Esophagus muscularis mucosa (tissue), 4 donors: Measurements from ENCODE around the gene PELI2. TPM values are rescaled to one million over a fixed set of nuclear protein-coding genes. Genes with fewer than 3 reads are reported as not detected.

Experiments
- DNase-seq: peaks from one replicate; pipeline ENCODE4 v3.0.0-alpha.2; 2017; ENCODE audit errors: extremely low spot score
- H3K27ac ChIP-seq, 4 donors: fragments of 200-600 bp; sonication (generic); replicated peaks in 1 of 4; 1 replicate in 3 of 4; 2 replicates in 1 of 4; pipeline ENCODE4 v1.5.1; 2016 to 2019; ENCODE audit warnings: mild to moderate bottlenecking in 1 of 4
- H3K27me3 ChIP-seq, 4 donors: fragments of 200-600 bp; sonication (generic); one replicate each; pipeline versions ENCODE4 v1.5.1 to v1.6.0; 2016 to 2019
- H3K36me3 ChIP-seq, 4 donors: fragments of 200-600 bp; sonication (generic); one replicate each; pipeline ENCODE4 v1.5.1; 2016 to 2019
- H3K4me1 ChIP-seq, 4 donors: fragments of 200-600 bp; sonication (generic); one replicate each; pipeline ENCODE4 v1.5.1; 2016 to 2019
- H3K4me3 ChIP-seq, 4 donors: fragments of 200-600 bp; sonication (generic); 1 replicate in 2 of 4; 2 replicates in 2 of 4; pipeline ENCODE4 v1.5.1; 2016 to 2019; ENCODE audit warnings: mild to moderate bottlenecking in 4 of 4, moderate library complexity in 1 of 4
- H3K9me3 ChIP-seq, 4 donors: fragments of 200-600 bp; sonication (generic); 1 replicate in 3 of 4; 2 replicates in 1 of 4; pipeline ENCODE4 v1.5.1; 2016 to 2019
- EP300 ChIP-seq: sonication (generic); formaldehyde crosslinking; IDR thresholded peaks from one replicate; pipeline ENCODE4 v1.6.1; 2017; ENCODE audit warnings: antibody characterized with exemption
- POLR2A ChIP-seq: fragments of 450-650 bp; IDR thresholded peaks from one replicate; pipeline ENCODE4 v1.6.1; 2017; ENCODE audit warnings: antibody characterized with exemption, moderate library complexity, mild to moderate bottlenecking, low read depth
- POLR2AphosphoS5 ChIP-seq, 2 donors: sonication (generic); formaldehyde crosslinking; IDR thresholded peaks; one replicate each; pipeline ENCODE4 v1.6.1; 2017; ENCODE audit warnings: antibody characterized with exemption in 2 of 2
- WGBS: methylation state at CpG from one replicate; pipeline ENCODE4 v1.1.5; 2018; 5-methylcytosine and 5-hydroxymethylcytosine counted together
- intact Hi-C: fragments of 100-400 bp; cut with DNase I; formaldehyde crosslinking; loops from one replicate; pipeline ENCODE4 v1.15.1; 2023
- total RNA-seq, 4 donors: library from RNA; depleted of rRNA; stranded (reverse); fragments of >200 nt; gene quantifications; one replicate each; pipeline versions ENCODE4 v1.1.0 to v1.2.1, GENCODE V29; 2016
- TF ChIP-seq, protein P1 (sequence below), 3 experiments: fragments of 200-600 bp in 2 of 3; fragments of 450-650 bp in 1 of 3; sonication (generic) in 2 of 3; IDR thresholded peaks; one replicate each; pipeline ENCODE4 v1.5.1; 2017 to 2019; ENCODE audit warnings: antibody characterized with exemption in 3 of 3, mild to moderate bottlenecking in 2 of 3, moderate library complexity in 1 of 3

The PELI2 gene
- total RNA-seq, 4 donors from 2014 or later: 10.6 to 16.3 (median 14.1) TPM

GRCh38 chr14:56147449-56147848 is 29.2 kb downstream of the PELI2 start:
- Histone ChIP-seq H3K4me1 (peaks cover 7 to 52% (median 40%) of the 10 kb centered on the region in 4 donors), H3K27me3 (no peaks in the 10 kb centered on the region), H3K4me3 (no peak overlapping the region), H3K9me3 (no peaks in the 10 kb centered on the region), H3K36me3 (no peaks in the 10 kb centered on the region), H3K27ac (no peak overlapping the region)
- intact Hi-C loops: no loop called here
- TF ChIP-seq POLR2A: no peak
- TF ChIP-seq, protein P1, sequence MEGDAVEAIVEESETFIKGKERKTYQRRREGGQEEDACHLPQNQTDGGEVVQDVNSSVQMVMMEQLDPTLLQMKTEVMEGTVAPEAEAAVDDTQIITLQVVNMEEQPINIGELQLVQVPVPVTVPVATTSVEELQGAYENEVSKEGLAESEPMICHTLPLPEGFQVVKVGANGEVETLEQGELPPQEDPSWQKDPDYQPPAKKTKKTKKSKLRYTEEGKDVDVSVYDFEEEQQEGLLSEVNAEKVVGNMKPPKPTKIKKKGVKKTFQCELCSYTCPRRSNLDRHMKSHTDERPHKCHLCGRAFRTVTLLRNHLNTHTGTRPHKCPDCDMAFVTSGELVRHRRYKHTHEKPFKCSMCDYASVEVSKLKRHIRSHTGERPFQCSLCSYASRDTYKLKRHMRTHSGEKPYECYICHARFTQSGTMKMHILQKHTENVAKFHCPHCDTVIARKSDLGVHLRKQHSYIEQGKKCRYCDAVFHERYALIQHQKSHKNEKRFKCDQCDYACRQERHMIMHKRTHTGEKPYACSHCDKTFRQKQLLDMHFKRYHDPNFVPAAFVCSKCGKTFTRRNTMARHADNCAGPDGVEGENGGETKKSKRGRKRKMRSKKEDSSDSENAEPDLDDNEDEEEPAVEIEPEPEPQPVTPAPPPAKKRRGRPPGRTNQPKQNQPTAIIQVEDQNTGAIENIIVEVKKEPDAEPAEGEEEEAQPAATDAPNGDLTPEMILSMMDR (IDR thresholded peaks at IDR 0.05): no peak
- no peak for TF ChIP-seq EP300
- TF ChIP-seq POLR2AphosphoS5 (IDR thresholded peaks at IDR 0.05): no peak
- 60% methylated on average over 1 of the region's 1 CpG for WGBS
- no peak for DNase-seq

DNA sequence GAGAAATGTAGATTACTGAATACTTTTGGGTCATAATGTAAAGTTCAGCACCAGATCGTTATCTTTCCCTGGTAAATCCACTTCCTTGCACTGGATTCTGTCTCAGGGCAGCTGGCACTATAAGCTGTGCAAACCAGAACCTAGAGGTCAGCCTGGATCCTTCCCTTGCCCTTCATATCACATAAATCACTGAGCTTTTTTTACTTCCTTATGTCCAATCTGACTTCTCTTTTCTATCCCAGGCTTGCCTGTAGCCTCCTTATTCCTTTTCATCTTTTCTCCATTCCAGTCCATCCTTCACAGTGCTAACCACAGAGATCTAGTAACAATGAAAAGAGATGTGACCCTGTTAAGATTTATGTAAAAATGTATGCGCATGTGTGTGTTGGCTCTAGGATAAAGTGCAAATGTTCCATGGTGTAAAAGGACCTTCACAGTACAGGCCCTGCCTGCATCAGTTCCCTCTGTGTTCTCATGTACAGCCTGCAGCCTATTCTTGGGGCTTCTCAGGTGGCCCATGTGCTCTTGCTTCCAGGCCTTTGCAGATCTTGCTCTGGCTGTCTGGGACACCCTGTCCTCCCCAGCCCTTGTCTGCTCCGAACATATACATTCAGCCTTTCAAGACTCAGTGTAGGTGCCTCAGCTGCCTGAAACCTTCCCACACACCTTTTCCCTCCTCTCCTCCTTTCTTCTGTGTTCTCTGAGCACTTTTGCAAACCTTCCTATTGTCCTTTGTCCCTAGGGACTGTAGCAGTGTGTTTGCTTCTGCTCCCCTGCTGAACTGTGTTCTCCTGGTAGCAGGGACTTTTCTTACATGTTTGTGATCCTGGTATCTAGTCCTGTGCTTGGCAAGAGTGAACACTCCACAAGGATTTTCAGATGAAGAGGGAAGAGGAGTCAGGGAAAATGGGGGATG is 30.0 kb downstream of the PELI2 start:
- no peaks in the 10 kb centered on the region for H3K36me3 ChIP-seq
- WGBS: 86% methylated on average over 3 of the region's 3 CpGs
- TF ChIP-seq POLR2AphosphoS5 (IDR thresholded peaks at IDR 0.05) (no peak), EP300 (no peak), POLR2A (no peak)
- TF ChIP-seq, protein P1 (IDR thresholded peaks at IDR 0.05): no peak
- H3K27me3 ChIP-seq: no peaks in the 10 kb centered on the region
- H3K4me1 ChIP-seq: peaks cover 7 to 56% (median 43%) of the 10 kb centered on the region in 4 donors
- DNase-seq: no peak
- H3K4me3 ChIP-seq: no peak overlapping the region
- intact Hi-C loops: no loop called here
- no peaks in the 10 kb centered on the region for H3K9me3 ChIP-seq
- no peak overlapping the region for H3K27ac ChIP-seq

DNA sequence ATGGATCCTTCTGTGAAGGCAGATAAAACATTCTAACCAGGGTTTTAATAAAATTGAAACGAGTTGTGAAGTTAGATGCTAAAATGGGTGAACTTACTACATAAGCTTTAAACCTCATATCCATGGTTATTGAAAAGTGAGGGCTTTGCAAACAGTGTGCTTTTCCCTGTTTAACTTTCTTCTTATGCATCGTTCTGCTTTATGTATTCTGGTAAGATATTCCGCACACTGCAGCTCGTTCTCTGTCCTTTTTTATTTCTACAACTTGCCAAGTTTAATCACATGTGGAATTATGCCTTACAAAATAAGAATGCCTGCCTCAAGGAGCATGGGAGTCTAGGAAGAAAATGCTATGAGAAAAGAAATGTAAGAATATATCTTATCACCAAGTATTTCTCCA is 30.9 kb downstream of the PELI2 start:
- Histone ChIP-seq H3K4me1 (peaks cover 7 to 60% (median 47%) of the 10 kb centered on the region in 4 donors), H3K4me3 (no peak overlapping the region), H3K36me3 (no peaks in the 10 kb centered on the region), H3K9me3 (no peaks in the 10 kb centered on the region), H3K27me3 (no peaks in the 10 kb centered on the region), H3K27ac (no peak overlapping the region)
- WGBS: 53% methylated on average over 4 of the region's 4 CpGs
- intact Hi-C loops: no loop called here
- DNase-seq: no peak
- TF ChIP-seq, protein P1 (IDR thresholded peaks at IDR 0.05): no peak
- TF ChIP-seq POLR2AphosphoS5 (IDR thresholded peaks at IDR 0.05) (no peak), POLR2A (no peak), EP300 (no peak)

GRCh38 chr14:56149995-56150394 is 31.8 kb downstream of the PELI2 start:
- WGBS: 45% methylated on average over 6 of the region's 6 CpGs
- Histone ChIP-seq H3K4me3 (no peak overlapping the region), H3K9me3 (no peaks in the 10 kb centered on the region), H3K36me3 (no peaks in the 10 kb centered on the region), H3K27me3 (no peaks in the 10 kb centered on the region), H3K4me1 (peaks cover 7 to 60% (median 45%) of the 10 kb centered on the region in 4 donors), H3K27ac (no peak overlapping the region)
- no peak for DNase-seq
- TF ChIP-seq, protein P1 (IDR thresholded peaks at IDR 0.05): no peak
- TF ChIP-seq POLR2AphosphoS5 (IDR thresholded peaks at IDR 0.05): no peak
- no peak for TF ChIP-seq EP300
- intact Hi-C loops: no loop called here
